Right ventricle myocardium superior (tissue), 1 donor: ENCODE data around the gene LETMD1. TPM values are rescaled to one million over a fixed set of nuclear protein-coding genes. Genes with fewer than 3 reads are reported as not detected.

ENCODE experiments used
- total RNA-seq: library from RNA; stranded (reverse); fragmentation: NEBNext Ultra II Directional; extraction: Animal tissue kit (Norgen Biotek cat#: 25700); gene quantifications from one replicate; pipeline ENCODE4 v1.2.1, GENCODE V29; 2021
- donor health status: DM: no; HTN: yes; CAD: no; lungs with severe emphysema.

LETMD1 gene
- total RNA-seq, 1 donor from 2014 or later, result 19.7 TPM

Other genes starting within 250 kb of the LETMD1 start
- gene TMPRSS12, start 205.4 kb upstream of the LETMD1 start, total RNA-seq, result not detected
- not detected for gene HIGD1C, start 95.8 kb upstream of the LETMD1 start, total RNA-seq
- gene SLC11A2, start 21.9 kb upstream of the LETMD1 start, total RNA-seq, result 23.7 TPM
- 20.0 TPM for gene CSRNP2, start 35.3 kb downstream of the LETMD1 start, total RNA-seq
- gene TFCP2, start 124.8 kb downstream of the LETMD1 start, total RNA-seq, result 23.3 TPM
- 10.0 TPM for gene POU6F1, start 169.7 kb downstream of the LETMD1 start, total RNA-seq
- 124 TPM for gene DAZAP2, start 190.5 kb downstream of the LETMD1 start, total RNA-seq
- gene SMAGP, start 222.1 kb downstream of the LETMD1 start, total RNA-seq, result 2.8 TPM